ENCODE results near the gene CCDC27. TPM values are rescaled to one million over a fixed set of nuclear protein-coding genes. Genes with fewer than 3 reads are reported as not detected.
"Not testable (repeated sequence)": the region's sequence is repeated elsewhere in the genome, so short reads cannot be mapped to it uniquely, and the experiment has no call there.

Gene CCDC27
- total and polyA plus RNA-seq, 10 donors = not detected

- Histone ChIP-seq H3K36me3 (no peaks in the 10 kb centered on the region), H3K27ac (no peak overlapping the region), H3K4me3 (no peak overlapping the region), H3K27me3 (replicated peaks in 1 of 7) (peaks cover 0 to 21% (median 5%) of the 10 kb centered on the region in 7 donors), H3K9me3 (peaks cover 0 to 9% (median 0%) of the 10 kb centered on the region in 8 donors), H3K4me1 (peaks cover 0 to 4% (median 0%) of the 10 kb centered on the region in 6 donors)
- 72 to 80% (median 75%) methylated on average over 19 of the region's 19 CpGs for WGBS, 5 donors
- no peak for TF ChIP-seq CTCF (IDR thresholded peaks at IDR 0.05 in 8 of 11, conservative IDR thresholded peaks at IDR 0.05 in 3 of 11)
- no peak for TF ChIP-seq POLR2A (IDR thresholded peaks at IDR 0.05)
- TF ChIP-seq POLR2AphosphoS5 (IDR thresholded peaks at IDR 0.05) = no peak
- DNase-seq = no peak
- intact Hi-C loops (cut with DNase I; ENCODE audit: low total_unique reads) = no loop called here
Observed at GRCh38 chr1:3803905-3804626, 51.8 kb downstream of the CCDC27 start.

- intact Hi-C loops (cut with DNase I; ENCODE audit: low total_unique reads); H3K36me3 ChIP-seq: not testable (repeated sequence)
Observed at GRCh38 chr1:3804627-3804944, 52.3 kb downstream of the CCDC27 start.

GRCh38 chr1:3805038-3805437, 52.8 kb downstream of the CCDC27 start:
- 77 to 89% (median 82%) methylated on average over 11 of the region's 11 CpGs for WGBS, 5 donors
- TF ChIP-seq CTCF (IDR thresholded peaks at IDR 0.05 in 8 of 11, conservative IDR thresholded peaks at IDR 0.05 in 3 of 11) = no peak
- TF ChIP-seq POLR2AphosphoS5 (IDR thresholded peaks at IDR 0.05) = no peak
- no peak for TF ChIP-seq POLR2A (IDR thresholded peaks at IDR 0.05)
- Histone ChIP-seq H3K4me3 (no peak overlapping the region), H3K27me3 (replicated peaks in 1 of 7) (peaks cover 0 to 16% (median under 1%) of the 10 kb centered on the region in 7 donors), H3K36me3 (no peaks in the 10 kb centered on the region), H3K27ac (no peak overlapping the region), H3K4me1 (peaks cover 0 to 4% (median 0%) of the 10 kb centered on the region in 6 donors), H3K9me3 (peaks cover 0 to 9% (median 0%) of the 10 kb centered on the region in 8 donors)
- no peak for DNase-seq
- intact Hi-C loops (cut with DNase I; ENCODE audit: low total_unique reads) = no loop called here

More at GRCh38 chr1:3804627-3804944, 52.3 kb downstream of the CCDC27 start:
- WGBS, 5 donors = 51 to 71% (median 64%) methylated on average over 7 of the region's 7 CpGs
- not testable (repeated sequence) for H3K4me3 ChIP-seq, H3K4me1 ChIP-seq, H3K9me3 ChIP-seq, DNase-seq, H3K27ac ChIP-seq
- peaks cover 0 to 21% (median 5%) of the 10 kb centered on the region in 7 donors for H3K27me3 ChIP-seq (replicated peaks in 1 of 7)

- H3K36me3 ChIP-seq = no peaks in the 10 kb centered on the region
- H3K4me3 ChIP-seq = no peak overlapping the region
- WGBS, 5 donors = 69 to 87% (median 73%) methylated on average over 5 of the region's 5 CpGs
- H3K27ac ChIP-seq = no peak overlapping the region
- no peak for TF ChIP-seq CTCF (IDR thresholded peaks at IDR 0.05 in 8 of 11, conservative IDR thresholded peaks at IDR 0.05 in 3 of 11)
- no peak for TF ChIP-seq POLR2A (IDR thresholded peaks at IDR 0.05)
- TF ChIP-seq POLR2AphosphoS5 (IDR thresholded peaks at IDR 0.05) = no peak
- no peak for DNase-seq
- no peaks in the 10 kb centered on the region for H3K4me1 ChIP-seq
- H3K9me3 ChIP-seq = peaks cover 0 to 9% (median 0%) of the 10 kb centered on the region in 8 donors
- H3K27me3 ChIP-seq (replicated peaks in 1 of 7) = peaks cover 0 to 9% (median 0%) of the 10 kb centered on the region in 7 donors
- intact Hi-C loops (cut with DNase I; ENCODE audit: low total_unique reads) = no loop called here
Observed at GRCh38 chr1:3807769-3808168, 55.5 kb downstream of the CCDC27 start.

Data from spleen (tissue), 11 donors.